SK-N-SH treated with all-trans-retinoic acid at 6 μM for 48 hours (cell line): ENCODE measurements around the gene XNDC1N.

Experiments used
- ATAC-seq: fragments of 200-7000 bp; cut with Tn5 transposase; 3 replicates; pipeline ENCODE4 v1.9.1; 2020; ENCODE audit warnings: mild to moderate bottlenecking, moderate library complexity
- ARNTL ChIP-seq: fragments of 450-650 bp; formaldehyde crosslinking; IDR thresholded peaks from 2 replicates; pipeline ENCODE4 v1.5.0; 2020; ENCODE audit warnings: low read depth, mild to moderate bottlenecking, moderate library complexity, borderline replicate concordance
- BACH2 ChIP-seq: fragments of 250-450 bp; sonication (Bioruptor Pico); IDR thresholded peaks from 2 replicates; pipeline ENCODE4 v1.9.0; 2021; ENCODE audit warnings: mild to moderate bottlenecking, borderline replicate concordance
- CREB5 ChIP-seq: fragments of 250-450 bp; sonication (Bioruptor Pico); IDR thresholded peaks from 2 replicates; pipeline ENCODE4 v1.5.1; 2020; ENCODE audit warnings: low read depth, mild to moderate bottlenecking, moderate library complexity
- CSDC2 ChIP-seq: fragments of 250-450 bp; sonication (Bioruptor Pico); IDR thresholded peaks from 2 replicates; pipeline ENCODE4 v1.5.0; 2020; ENCODE audit warnings: mild to moderate bottlenecking, moderate library complexity
- CSRNP3 ChIP-seq: fragments of 250-450 bp; sonication (Bioruptor Pico); IDR thresholded peaks from 2 replicates; pipeline ENCODE4 v1.5.1; 2021; ENCODE audit warnings: mild to moderate bottlenecking, moderate library complexity
- ESRRG ChIP-seq: fragments of 250-450 bp; sonication (Bioruptor Pico); IDR thresholded peaks from 2 replicates; pipeline ENCODE4 v1.6.1; 2021; ENCODE audit warnings: mild to moderate bottlenecking
- GLIS3 ChIP-seq: fragments of 250-450 bp; sonication (Bioruptor Pico); IDR thresholded peaks from 2 replicates; pipeline ENCODE4 v1.5.0; 2020; ENCODE audit warnings: mild to moderate bottlenecking, moderate library complexity
- ISL1 ChIP-seq: fragments of 250-450 bp; sonication (Bioruptor Pico); IDR thresholded peaks from 2 replicates; pipeline ENCODE4 v2.1.2; 2022; ENCODE audit warnings: mild to moderate bottlenecking, moderate library complexity
- OSR1 ChIP-seq: fragments of 250-450 bp; sonication (Bioruptor Pico); IDR thresholded peaks from 2 replicates; pipeline ENCODE4 v1.8.0; 2022; ENCODE audit warnings: moderate library complexity, mild to moderate bottlenecking, inconsistent platforms
- PATZ1 ChIP-seq: fragments of 250-450 bp; sonication (Bioruptor Pico); IDR thresholded peaks from 2 replicates; pipeline ENCODE4 v1.8.0; 2020; ENCODE audit warnings: mild to moderate bottlenecking, moderate library complexity, borderline replicate concordance
- POU6F1 ChIP-seq: fragments of 250-450 bp; sonication (Bioruptor Pico); IDR thresholded peaks from 2 replicates; pipeline ENCODE4 v1.8.0; 2021; ENCODE audit warnings: low read depth, mild to moderate bottlenecking, moderate library complexity, borderline replicate concordance
- PPARA ChIP-seq: fragments of 250-450 bp; sonication (Bioruptor Pico); IDR thresholded peaks from 2 replicates; pipeline ENCODE4 v1.5.0; 2020; ENCODE audit warnings: mild to moderate bottlenecking, borderline replicate concordance
- RARB ChIP-seq: fragments of 250-450 bp; sonication (Bioruptor Pico); IDR thresholded peaks from 2 replicates; pipeline ENCODE4 v1.8.0; 2021; ENCODE audit warnings: mild to moderate bottlenecking, moderate library complexity
- SNAI2 ChIP-seq: fragments of 250-450 bp; sonication (Bioruptor Pico); IDR thresholded peaks from 2 replicates; pipeline ENCODE4 v1.5.0; 2020; ENCODE audit warnings: mild to moderate bottlenecking, moderate library complexity
- TCF4 ChIP-seq: fragments of 250-450 bp; sonication (Bioruptor Pico); IDR thresholded peaks from 2 replicates; pipeline ENCODE4 v1.8.0; 2021; ENCODE audit warnings: mild to moderate bottlenecking, moderate library complexity, borderline replicate concordance
- TOX ChIP-seq: fragments of 250-450 bp; sonication (Bioruptor Pico); IDR thresholded peaks from 2 replicates; pipeline ENCODE4 v1.8.0; 2021; ENCODE audit warnings: mild to moderate bottlenecking, moderate library complexity, borderline replicate concordance
- TSHZ2 ChIP-seq: fragments of 250-450 bp; sonication (Bioruptor Pico); IDR thresholded peaks from 2 replicates; pipeline ENCODE4 v1.5.0; 2020; ENCODE audit warnings: mild to moderate bottlenecking, moderate library complexity
- ZC3H10 ChIP-seq: fragments of 250-450 bp; sonication (Bioruptor Pico); IDR thresholded peaks from 2 replicates; pipeline ENCODE4 v1.5.1; 2021; ENCODE audit warnings: mild to moderate bottlenecking, moderate library complexity
- ZFP3 ChIP-seq: fragments of 250-450 bp; sonication (Bioruptor Pico); IDR thresholded peaks from 2 replicates; pipeline ENCODE4 v1.5.0; 2020; ENCODE audit warnings: mild to moderate bottlenecking, moderate library complexity
- ZFP30 ChIP-seq: fragments of 450-650 bp; formaldehyde crosslinking; IDR thresholded peaks from 2 replicates; pipeline ENCODE4 v1.5.0; 2022; ENCODE audit warnings: mild to moderate bottlenecking, moderate library complexity
- ZNF565 ChIP-seq: fragments of 450-650 bp; formaldehyde crosslinking; conservative IDR thresholded peaks from 2 replicates; pipeline ENCODE4 v1.5.0; 2020; ENCODE audit warnings: low read depth, mild to moderate bottlenecking, moderate library complexity
- ZNF70 ChIP-seq: fragments of 450-650 bp; formaldehyde crosslinking; IDR thresholded peaks from 2 replicates; pipeline ENCODE4 v1.5.0; 2020; ENCODE audit warnings: mild to moderate bottlenecking, moderate library complexity
- ZNF8 ChIP-seq: fragments of 450-650 bp; formaldehyde crosslinking; IDR thresholded peaks from 2 replicates; pipeline ENCODE4 v1.5.0; 2020; ENCODE audit warnings: mild to moderate bottlenecking, moderate library complexity

XNDC1N gene

DNA sequence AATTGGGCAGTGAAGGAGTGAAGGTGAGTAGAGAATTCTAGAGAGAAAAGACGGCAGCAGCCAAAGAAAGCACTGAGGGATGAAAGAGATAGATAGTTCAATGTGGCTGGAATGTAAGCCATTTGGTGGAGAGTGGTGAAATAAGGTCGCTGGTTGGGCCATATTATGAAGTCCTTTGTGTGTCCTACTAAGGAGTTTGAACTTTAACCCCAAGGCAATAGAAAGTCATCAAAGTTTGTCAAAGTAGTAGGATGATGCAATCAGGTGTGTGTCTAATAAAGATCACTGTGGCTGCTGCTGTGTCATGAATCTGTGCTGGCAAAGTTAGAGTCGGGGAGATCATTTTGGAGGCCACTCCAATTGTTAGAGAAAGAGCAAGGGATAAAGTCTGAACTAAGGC is 19.1 kb upstream of the XNDC1N start:
- no peak for ATAC-seq
- TF ChIP-seq RARB (no peak), ESRRG (CRISPR knock-in tag) (no peak), TOX (CRISPR knock-in tag) (no peak), ZNF565 (no peak), ZFP3 (CRISPR knock-in tag) (no peak), ARNTL (CRISPR knock-in tag) (no peak), PATZ1 (no peak), CSRNP3 (CRISPR knock-in tag) (no peak), CREB5 (CRISPR knock-in tag) (no peak), TCF4 (CRISPR knock-in tag) (no peak), OSR1 (CRISPR knock-in tag) (no peak), BACH2 (CRISPR knock-in tag) (no peak), POU6F1 (no peak), SNAI2 (CRISPR knock-in tag) (no peak), ISL1 (no peak), GLIS3 (CRISPR knock-in tag) (no peak), ZNF70 (CRISPR knock-in tag) (no peak), CSDC2 (CRISPR knock-in tag) (no peak), ZC3H10 (CRISPR knock-in tag) (no peak), ZFP30 (no peak)

GRCh38 chr11:71946144-71946571 is 17.8 kb upstream of the XNDC1N start:
- TF ChIP-seq ARNTL (CRISPR knock-in tag): no peak
- TF ChIP-seq BACH2 (CRISPR knock-in tag): no peak
- no peak for TF ChIP-seq SNAI2 (CRISPR knock-in tag)
- TF ChIP-seq TCF4 (CRISPR knock-in tag): no peak
- no peak for TF ChIP-seq RARB
- no peak for TF ChIP-seq ZNF565
- no peak for TF ChIP-seq ESRRG (CRISPR knock-in tag)
- no peak for TF ChIP-seq ZNF70 (CRISPR knock-in tag)
- no peak for TF ChIP-seq ZFP30
- no peak for TF ChIP-seq ZNF8 (CRISPR knock-in tag)
- no peak for TF ChIP-seq ZFP3 (CRISPR knock-in tag)
- ATAC-seq: peak; percentile 39; the same call in 1 of the 3 replicates

- ATAC-seq: no peak
- TF ChIP-seq POU6F1: no peak
Observed at GRCh38 chr11:71940561-71941219, 12.3 kb upstream of the XNDC1N start.

GRCh38 chr11:71937826-71938225 is 9.4 kb upstream of the XNDC1N start:
- ATAC-seq: no peak
- TF ChIP-seq CREB5 (CRISPR knock-in tag): no peak
- no peak for TF ChIP-seq ZNF70 (CRISPR knock-in tag)
- TF ChIP-seq TCF4 (CRISPR knock-in tag): no peak
- no peak for TF ChIP-seq TSHZ2 (CRISPR knock-in tag)
- TF ChIP-seq ZC3H10 (CRISPR knock-in tag): no peak
- no peak for TF ChIP-seq BACH2 (CRISPR knock-in tag)
- no peak for TF ChIP-seq ZNF565
- TF ChIP-seq PPARA: no peak
- TF ChIP-seq OSR1 (CRISPR knock-in tag): no peak
- TF ChIP-seq RARB: no peak
- no peak for TF ChIP-seq TOX (CRISPR knock-in tag)
